Fibroblast of lung (primary cell): ENCODE measurements around the gene SPATS2L.

Source experiments
- EZH2 ChIP-seq: IDR thresholded peaks from 2 replicates; pipeline ENCODE4 v1.5.1; 2012; ENCODE audit warnings: low read length, control low read depth, mild to moderate bottlenecking; ENCODE audit errors: missing control alignments
- TF ChIP-seq, protein P1 (sequence below), 2 donors: IDR thresholded peaks in 1 of 2; conservative IDR thresholded peaks in 1 of 2; 1 replicate in 1 of 2; 2 replicates in 1 of 2; pipeline ENCODE4 v1.5.1; 2011 to 2012; ENCODE audit warnings: low read length in 2 of 2, control low read depth in 1 of 2, inconsistent platforms in 1 of 2, low read depth in 1 of 2, mild to moderate bottlenecking in 1 of 2

DNA sequence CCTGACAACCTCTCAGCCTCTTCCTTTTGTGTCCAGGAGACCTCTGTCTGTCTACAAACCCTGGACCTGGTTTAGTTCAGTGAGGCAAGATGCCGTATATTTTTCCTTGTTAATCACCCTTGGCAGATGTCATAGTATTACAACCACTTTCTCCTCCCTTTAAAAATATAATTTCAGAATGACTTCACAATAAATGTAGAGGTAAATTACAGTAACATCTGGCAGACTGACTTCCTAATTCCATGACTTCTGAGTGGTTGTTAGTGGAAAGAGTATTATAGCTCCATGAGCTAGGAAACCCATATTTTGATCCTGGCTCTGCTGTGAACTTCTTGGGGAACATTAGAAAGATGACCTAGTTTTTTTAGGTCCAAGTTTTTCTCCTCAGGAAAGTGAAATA is 39.5 kb downstream of the SPATS2L start:
- TF ChIP-seq, protein P1, sequence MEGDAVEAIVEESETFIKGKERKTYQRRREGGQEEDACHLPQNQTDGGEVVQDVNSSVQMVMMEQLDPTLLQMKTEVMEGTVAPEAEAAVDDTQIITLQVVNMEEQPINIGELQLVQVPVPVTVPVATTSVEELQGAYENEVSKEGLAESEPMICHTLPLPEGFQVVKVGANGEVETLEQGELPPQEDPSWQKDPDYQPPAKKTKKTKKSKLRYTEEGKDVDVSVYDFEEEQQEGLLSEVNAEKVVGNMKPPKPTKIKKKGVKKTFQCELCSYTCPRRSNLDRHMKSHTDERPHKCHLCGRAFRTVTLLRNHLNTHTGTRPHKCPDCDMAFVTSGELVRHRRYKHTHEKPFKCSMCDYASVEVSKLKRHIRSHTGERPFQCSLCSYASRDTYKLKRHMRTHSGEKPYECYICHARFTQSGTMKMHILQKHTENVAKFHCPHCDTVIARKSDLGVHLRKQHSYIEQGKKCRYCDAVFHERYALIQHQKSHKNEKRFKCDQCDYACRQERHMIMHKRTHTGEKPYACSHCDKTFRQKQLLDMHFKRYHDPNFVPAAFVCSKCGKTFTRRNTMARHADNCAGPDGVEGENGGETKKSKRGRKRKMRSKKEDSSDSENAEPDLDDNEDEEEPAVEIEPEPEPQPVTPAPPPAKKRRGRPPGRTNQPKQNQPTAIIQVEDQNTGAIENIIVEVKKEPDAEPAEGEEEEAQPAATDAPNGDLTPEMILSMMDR (conservative IDR thresholded peaks at IDR 0.05 in 1 of 2, IDR thresholded peaks at IDR 0.05 in 1 of 2; ENCODE audit: low read depth in 1 of 2, low read length in 2 of 2), result no peak
- no peak for TF ChIP-seq EZH2
